Amniotic stem cell (primary cell): Measurements from ENCODE around the gene CPTP.

Source experiments
- DNase-seq: peaks from one replicate; lab custom pipeline; 2025; lab: John Stamatoyannopoulos, UW

CPTP gene

GRCh38 chr1:1351511-1352427 is 27.2 kb downstream of the CPTP start:
- no peak for DNase-seq

DNA sequence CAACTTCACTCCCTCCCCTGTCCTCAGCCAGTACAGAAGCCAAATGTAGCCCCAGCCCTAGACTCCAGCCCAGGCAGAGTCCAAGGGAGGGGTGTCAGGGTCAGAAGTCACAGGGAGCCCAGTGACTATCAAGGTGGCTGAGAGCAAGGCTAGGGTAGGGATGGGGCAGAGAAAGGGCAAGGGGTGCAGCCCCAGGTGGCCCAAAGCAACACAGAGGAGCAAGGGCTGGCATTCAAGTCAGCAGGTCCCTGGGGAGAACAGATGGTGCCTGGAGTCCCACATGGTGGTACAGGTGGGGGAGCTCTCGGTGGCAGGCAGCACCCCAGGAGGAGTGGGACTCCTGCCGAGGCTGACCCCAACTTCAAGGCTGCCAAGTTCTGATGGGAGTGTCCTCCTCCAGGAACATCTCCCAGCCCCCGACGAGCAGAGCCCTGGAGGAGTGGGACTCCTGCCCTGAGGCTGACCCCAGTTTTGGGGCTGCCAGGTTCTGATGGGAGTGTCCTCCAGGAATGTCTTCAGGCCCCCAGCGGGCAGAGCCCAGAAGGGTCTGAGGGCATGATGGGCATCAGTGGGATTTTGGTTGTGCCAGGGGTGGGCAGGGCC is 28.3 kb downstream of the CPTP start:
- DNase-seq = no peak

GRCh38 chr1:1353389-1354151 is 29.0 kb downstream of the CPTP start:
- no peak for DNase-seq

DNA sequence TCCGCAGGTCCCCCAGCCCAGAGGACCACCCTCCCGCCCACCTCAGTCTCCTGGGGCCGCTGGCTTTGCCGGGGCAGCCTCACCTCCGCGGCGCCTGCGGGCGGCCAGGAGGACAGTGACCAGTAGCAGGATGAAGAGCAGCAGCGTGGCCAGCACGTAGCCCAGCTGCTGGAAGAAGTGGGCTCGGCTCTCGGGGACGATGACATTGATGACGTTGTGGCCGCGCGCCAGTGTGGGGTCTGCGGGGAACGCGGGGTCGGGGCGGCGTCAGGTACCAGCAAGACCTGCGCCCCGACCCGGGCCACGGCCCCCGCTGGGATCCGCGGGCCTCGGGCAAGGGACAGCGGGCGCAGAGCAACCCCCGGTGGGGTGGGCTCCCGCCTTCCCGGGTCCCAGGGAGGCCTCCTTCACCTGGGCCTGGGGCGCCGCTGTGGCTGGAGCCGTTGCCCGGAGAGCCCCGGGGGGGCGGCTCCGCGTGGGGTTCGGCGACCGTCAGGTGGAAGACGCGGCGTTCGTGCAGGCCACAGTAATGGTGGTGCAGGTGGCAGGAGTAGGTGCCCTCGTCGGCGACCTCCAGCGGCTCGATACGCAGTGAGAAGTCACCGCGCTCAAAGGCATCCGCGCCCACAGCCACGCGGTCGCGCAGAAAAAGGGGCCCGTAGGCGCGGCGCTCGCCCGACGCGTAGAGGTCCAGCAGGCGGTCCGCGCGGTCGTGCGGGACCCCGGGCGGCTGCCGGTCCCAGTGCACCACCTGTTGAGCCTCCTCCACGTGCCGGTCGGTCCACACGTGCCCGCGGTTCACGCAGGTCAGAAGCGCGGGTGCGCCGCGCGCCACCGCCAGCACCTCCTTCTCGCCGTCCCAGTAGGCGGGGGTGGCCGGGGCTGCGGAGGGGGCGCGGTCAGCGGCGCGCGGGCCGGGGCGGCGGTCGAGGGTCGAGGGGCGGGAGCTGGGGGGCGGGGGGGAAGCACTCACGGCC is 30.0 kb downstream of the CPTP start:
- DNase-seq = no peak

DNA sequence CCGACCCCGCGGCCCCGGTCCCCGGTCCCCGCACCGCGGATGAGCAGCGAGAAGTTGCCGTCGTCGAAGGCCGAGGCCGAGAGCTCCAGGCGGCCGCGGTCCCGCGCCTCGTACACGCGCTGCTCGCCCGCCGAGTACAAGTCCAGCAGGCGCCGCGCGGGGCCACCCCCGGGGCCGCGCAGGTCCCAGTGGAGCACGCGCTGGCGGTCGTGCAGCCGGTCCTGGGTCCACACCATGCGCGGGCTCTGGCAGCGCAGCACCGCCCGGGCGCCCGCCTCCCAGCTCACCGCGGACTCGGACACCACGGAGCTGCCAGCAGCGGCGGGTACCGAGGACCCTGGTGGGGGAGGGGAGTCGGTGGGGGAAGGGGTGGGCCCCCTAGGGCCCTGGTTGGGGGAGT is 30.8 kb downstream of the CPTP start:
- DNase-seq = no peak

DNA sequence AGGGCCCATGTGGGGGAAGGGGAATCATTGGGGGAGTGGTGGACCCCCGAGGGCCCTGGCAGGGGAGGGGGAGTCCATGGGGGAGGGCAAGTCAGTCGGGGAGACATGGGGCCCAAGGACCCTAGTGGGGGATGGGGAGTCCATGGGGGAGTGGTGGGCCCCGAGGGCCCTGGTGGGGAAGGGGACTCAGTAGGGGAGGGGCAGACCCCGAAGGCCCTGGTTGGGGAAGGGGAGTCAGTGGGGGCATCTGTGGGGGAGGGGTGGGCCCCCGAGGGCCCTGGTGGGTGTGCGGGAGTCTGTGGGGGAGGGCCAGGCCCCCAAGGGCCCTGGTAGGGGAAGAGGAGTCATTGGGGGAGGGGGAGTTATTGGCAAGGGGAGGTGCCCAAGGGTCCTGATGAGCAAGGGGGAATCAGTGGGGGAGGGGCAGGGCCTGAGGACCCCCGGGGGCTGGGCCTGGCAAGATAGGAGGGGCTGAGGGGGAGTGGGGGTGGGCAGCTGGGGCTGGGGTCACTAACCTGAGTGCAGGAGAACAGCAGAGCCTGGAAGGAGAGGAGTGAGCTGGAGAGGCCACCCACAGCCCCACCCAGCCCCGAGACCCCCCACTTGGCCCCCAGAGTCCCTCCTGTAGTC is 31.7 kb downstream of the CPTP start:
- DNase-seq = no peak

- DNase-seq = no peak
These were observed 32.3 kb downstream of the CPTP start for GRCh38 chr1:1356796-1357401.

GRCh38 chr1:1357871-1358432 is 33.4 kb downstream of the CPTP start:
- no peak for DNase-seq

DNA sequence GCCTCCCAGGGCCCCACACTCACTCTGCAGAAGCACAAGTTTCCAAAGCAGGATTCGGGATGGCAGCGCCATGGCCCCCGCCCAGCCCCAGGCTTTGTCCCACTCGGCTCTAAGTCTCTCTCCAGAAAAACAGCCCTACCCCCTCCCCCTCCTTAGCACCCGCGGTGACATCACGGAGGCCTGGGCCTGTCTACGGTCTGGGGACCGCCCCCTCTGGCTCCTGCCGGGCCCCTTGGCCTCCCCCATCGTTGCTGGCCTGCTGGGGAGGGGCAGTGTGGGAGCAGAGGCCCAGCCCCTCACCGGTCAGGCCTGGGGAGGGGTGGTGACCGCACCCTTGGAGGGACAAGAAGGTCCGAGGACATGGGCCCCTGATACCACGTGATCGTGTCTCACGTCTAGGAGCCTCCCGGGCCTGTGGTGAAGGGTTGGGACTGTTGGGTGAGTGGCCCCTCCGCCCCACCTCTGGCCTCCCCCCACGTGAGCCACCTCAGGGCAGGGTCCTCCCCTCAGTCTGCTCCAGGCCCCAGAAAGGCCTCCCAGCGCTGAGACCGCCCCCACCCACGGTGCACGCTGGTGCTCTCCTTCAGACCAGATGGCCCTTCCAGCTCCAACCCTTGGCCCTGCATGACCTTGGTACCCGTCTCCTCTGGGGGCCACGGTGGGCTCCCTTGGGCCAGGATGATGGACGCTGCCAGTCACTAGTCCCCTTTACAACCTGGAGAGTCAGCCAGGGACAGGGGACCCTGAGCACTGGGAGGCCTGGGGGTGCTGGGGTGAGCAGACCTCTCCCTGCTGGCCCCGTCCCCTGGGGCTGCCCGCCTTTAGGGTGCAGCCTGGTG is 34.0 kb downstream of the CPTP start, which contains the start of gene MXRA8:
MXRA8 (minus strand) TSS at position 123 of the 839 bp plus-strand sequence; CDS start at position 72, 51 bp downstream.
- DNase-seq = peak; percentile 66

DNA sequence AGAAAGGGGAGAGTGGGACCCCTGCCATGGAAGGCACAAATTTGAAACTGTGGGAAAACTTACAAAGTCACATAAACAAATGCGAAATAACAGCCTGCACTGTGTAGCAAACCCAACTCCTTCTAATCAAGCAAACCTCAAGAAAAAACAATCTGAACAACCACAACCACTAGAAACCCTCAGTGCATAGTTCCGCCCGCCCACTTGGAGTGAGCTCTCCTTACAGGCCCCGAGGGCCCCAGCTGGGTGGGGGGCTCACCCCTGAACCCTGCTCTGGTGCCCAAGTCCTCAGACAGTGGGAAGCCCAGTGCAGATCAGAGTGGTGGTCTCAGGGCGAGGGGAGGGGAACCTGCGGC is 34.7 kb downstream of the CPTP start:
- DNase-seq = no peak

DNA sequence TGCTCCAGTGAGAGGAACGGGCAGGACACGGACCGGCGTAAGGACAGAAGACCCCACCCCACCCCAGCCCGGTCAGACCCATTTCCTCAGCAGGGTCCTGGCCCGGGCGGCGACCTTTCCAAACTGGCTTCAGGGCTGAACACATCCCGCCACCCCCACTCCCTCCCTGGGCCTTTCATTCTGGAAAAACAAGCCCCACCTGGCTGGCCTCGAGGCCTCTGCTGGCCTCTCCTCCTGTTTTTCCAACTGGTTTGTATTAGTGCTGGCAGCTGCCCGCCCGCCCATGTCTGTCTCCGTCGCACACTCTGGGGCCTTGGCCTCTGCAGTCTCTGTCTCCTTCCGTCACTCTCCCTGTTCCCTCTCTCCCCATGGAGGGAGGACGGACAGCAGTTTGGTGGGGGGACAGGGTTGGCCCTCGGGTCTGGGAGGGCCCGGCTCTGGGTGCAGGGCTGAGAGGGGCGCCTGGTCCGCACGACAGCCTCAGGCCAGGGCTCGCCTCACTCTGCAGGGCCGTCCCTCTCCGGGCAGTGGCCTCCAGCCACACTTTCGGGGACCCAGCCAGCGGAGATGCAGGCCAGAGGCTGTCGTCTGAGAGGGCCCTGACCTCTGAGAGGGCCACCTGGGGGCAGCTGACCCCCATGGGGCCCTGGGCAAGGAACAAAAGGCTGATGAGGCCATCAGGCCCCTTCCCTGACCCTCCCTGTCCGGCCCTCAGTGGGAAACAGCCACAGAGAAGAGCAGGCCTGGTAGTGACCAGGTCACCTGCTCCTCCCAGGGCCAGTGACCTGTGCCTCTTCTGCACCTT is 35.3 kb downstream of the CPTP start:
- DNase-seq = peak; percentile 71

- DNase-seq = peak; percentile 87
These were observed 36.0 kb downstream of the CPTP start for GRCh38 chr1:1360506-1361169.

- no peak for DNase-seq
These were observed 36.8 kb downstream of the CPTP start for GRCh38 chr1:1361233-1361981.

- DNase-seq = peak; percentile 61
These were observed 37.4 kb downstream of the CPTP start for GRCh38 chr1:1361982-1362423.

GRCh38 chr1:1364266-1364665 is 39.7 kb downstream of the CPTP start:
- no peak for DNase-seq

GRCh38 chr1:1365875-1366698 is 41.5 kb downstream of the CPTP start:
- DNase-seq = no peak
